ENCODE data around the gene KIAA0513.

KIAA0513 gene

GRCh38 chr16:85129876-85130704, 102.5 kb downstream of the KIAA0513 start:
- Histone ChIP-seq H2AFZ (ENCODE audit: low read length) (no peak overlapping the region), H3K9me3 (ENCODE audit: insufficient read depth, low read depth, low read length) (no peaks in the 10 kb centered on the region), H3K4me1 (ENCODE audit: insufficient read depth, low read length, poor library complexity, severe bottlenecking) (no peaks in the 10 kb centered on the region), H4K20me1 (ENCODE audit: insufficient read depth, low read length, poor library complexity, severe bottlenecking) (no peaks in the 10 kb centered on the region), H3K79me2 (ENCODE audit: insufficient read depth, low read length) (no peaks in the 10 kb centered on the region), H3K27me3 (ENCODE audit: insufficient read depth, low read length, poor library complexity, severe bottlenecking) (no peaks in the 10 kb centered on the region), H3K4me3 (ENCODE audit: low read length, poor library complexity, severe bottlenecking) (no peak overlapping the region), H3F3A (ENCODE audit: low read depth) (no peaks in the 10 kb centered on the region), H3K9ac (ENCODE audit: low read depth, low read length, poor library complexity, severe bottlenecking) (no peak overlapping the region), H3K36me3 (ENCODE audit: insufficient read depth, low read length) (no peaks in the 10 kb centered on the region), H3K4me2 (ENCODE audit: low read depth, low read length, poor library complexity, severe bottlenecking) (no peak overlapping the region), H3K9me2 (replicated peaks; ENCODE audit: low read depth, low read length) (no peaks in the 10 kb centered on the region)
- no peak for TF ChIP-seq EZH2phosphoT487 (IDR thresholded peaks at IDR 0.05; ENCODE audit: borderline replicate concordance)
- TF ChIP-seq CTCF (conservative IDR thresholded peaks at IDR 0.05; ENCODE audit: low read length), result no peak

GRCh38 chr16:85130705-85131028, 103.1 kb downstream of the KIAA0513 start:
- Histone ChIP-seq H3K9ac (ENCODE audit: low read depth, low read length, poor library complexity, severe bottlenecking) (no peak overlapping the region), H3K9me2 (replicated peaks; ENCODE audit: low read depth, low read length) (no peaks in the 10 kb centered on the region), H3K4me2 (ENCODE audit: low read depth, low read length, poor library complexity, severe bottlenecking) (no peak overlapping the region), H3K79me2 (ENCODE audit: insufficient read depth, low read length) (no peaks in the 10 kb centered on the region), H3F3A (ENCODE audit: low read depth) (no peaks in the 10 kb centered on the region), H3K36me3 (ENCODE audit: insufficient read depth, low read length) (no peaks in the 10 kb centered on the region), H3K4me1 (ENCODE audit: insufficient read depth, low read length, poor library complexity, severe bottlenecking) (no peaks in the 10 kb centered on the region), H3K4me3 (ENCODE audit: low read length, poor library complexity, severe bottlenecking) (no peak overlapping the region), H2AFZ (ENCODE audit: low read length) (no peak overlapping the region), H3K9me3 (ENCODE audit: insufficient read depth, low read depth, low read length) (no peaks in the 10 kb centered on the region), H4K20me1 (ENCODE audit: insufficient read depth, low read length, poor library complexity, severe bottlenecking) (no peaks in the 10 kb centered on the region), H3K27me3 (ENCODE audit: insufficient read depth, low read length, poor library complexity, severe bottlenecking) (no peaks in the 10 kb centered on the region)
- no peak for TF ChIP-seq EZH2phosphoT487 (IDR thresholded peaks at IDR 0.05; ENCODE audit: borderline replicate concordance)
- no peak for TF ChIP-seq CTCF (conservative IDR thresholded peaks at IDR 0.05; ENCODE audit: low read length)

- Histone ChIP-seq H3K9me3 (ENCODE audit: insufficient read depth, low read depth, low read length) (no peaks in the 10 kb centered on the region), H3K27me3 (ENCODE audit: insufficient read depth, low read length, poor library complexity, severe bottlenecking) (no peaks in the 10 kb centered on the region), H3K9ac (ENCODE audit: low read depth, low read length, poor library complexity, severe bottlenecking) (no peak overlapping the region), H2AFZ (ENCODE audit: low read length) (no peak overlapping the region), H3K4me1 (ENCODE audit: insufficient read depth, low read length, poor library complexity, severe bottlenecking) (no peaks in the 10 kb centered on the region), H3K4me3 (ENCODE audit: low read length, poor library complexity, severe bottlenecking) (no peak overlapping the region), H3K79me2 (ENCODE audit: insufficient read depth, low read length) (no peaks in the 10 kb centered on the region), H3K4me2 (ENCODE audit: low read depth, low read length, poor library complexity, severe bottlenecking) (no peak overlapping the region), H3F3A (ENCODE audit: low read depth) (no peaks in the 10 kb centered on the region), H3K9me2 (replicated peaks; ENCODE audit: low read depth, low read length) (no peaks in the 10 kb centered on the region), H3K36me3 (ENCODE audit: insufficient read depth, low read length) (no peaks in the 10 kb centered on the region), H4K20me1 (ENCODE audit: insufficient read depth, low read length, poor library complexity, severe bottlenecking) (no peaks in the 10 kb centered on the region)
- TF ChIP-seq CTCF (conservative IDR thresholded peaks at IDR 0.05; ENCODE audit: low read length) (no peak), EZH2phosphoT487 (IDR thresholded peaks at IDR 0.05; ENCODE audit: borderline replicate concordance) (no peak)
Measured at GRCh38 chr16:85132456-85133289, 105.1 kb downstream of the KIAA0513 start.
